Colonic mucosa (tissue), 4 donors: ENCODE measurements around the gene OLFML2A. TPM values are rescaled to one million over a fixed set of nuclear protein-coding genes. Genes with fewer than 3 reads are reported as not detected.
"Not testable (repeated sequence)": the region's sequence is repeated elsewhere in the genome, so short reads cannot be mapped to it uniquely, and the experiment has no call there.

Experiments used
- DNase-seq: peaks from one replicate; pipeline ENCODE4 v3.0.0-alpha.2; 2020
- H3K27ac ChIP-seq: fragments of 200-600 bp; one replicate; pipeline ENCODE4 v1.8.0; 2021
- H3K27me3 ChIP-seq: fragments of 200-600 bp; one replicate; pipeline ENCODE4 v1.8.0; 2021
- H3K36me3 ChIP-seq: fragments of 200-600 bp; one replicate; pipeline ENCODE4 v1.8.0; 2021
- H3K4me1 ChIP-seq: fragments of 200-600 bp; one replicate; pipeline ENCODE4 v1.8.0; 2021; ENCODE audit warnings: mild to moderate bottlenecking
- H3K4me3 ChIP-seq: fragments of 200-600 bp; one replicate; pipeline ENCODE4 v1.8.0; 2021
- H3K9ac ChIP-seq, 2 donors: one replicate each; pipeline ENCODE4 v1.7.0; 2013; ENCODE audit warnings: control low read depth in 2 of 2, low read depth in 2 of 2, low read length in 2 of 2
- H3K9me3 ChIP-seq: fragments of 200-600 bp; one replicate; pipeline ENCODE4 v1.8.0; 2021
- CTCF ChIP-seq: fragments of 200-600 bp; IDR thresholded peaks from one replicate; pipeline ENCODE4 v1.8.0; 2022; ENCODE audit warnings: antibody characterized with exemption, mild to moderate bottlenecking
- intact Hi-C: fragments of 100-400 bp; cut with DNase I; formaldehyde crosslinking; loops from one replicate; pipeline ENCODE4 v1.14.1; 2022
- total RNA-seq, 2 donors: library from RNA; stranded (reverse); fragmentation: NEBNext Ultra II Directional in 1 of 2; extraction: Animal tissue kit (Norgen Biotek cat#: 25700) in 1 of 2; gene quantifications; one replicate each; pipeline ENCODE4 v1.2.1, GENCODE V29; 2021
- donor health status: healthy.
- donor health status: DM: no; HTN: no; CAD: no.
- donor health status: DM: no; HTN: no; CAD: no.

Gene OLFML2A
- total RNA-seq, 2 donors from 2014 or later: 2.9 to 12.1 TPM

- no peaks in the 10 kb centered on the region for H3K9me3 ChIP-seq
- H3K27ac ChIP-seq: peak overlapping the region; percentile 88
- intact Hi-C loops: loop anchor here (5.0 to 10.0 kb wide), 2 partner anchors 373 to 600 kb away; partner anchors contain the start of gene SCAI
- H3K4me3 ChIP-seq: peak overlapping the region; percentile 82
- H3K9ac ChIP-seq: peak overlapping the region; percentile 15 to 85
- H3K36me3 ChIP-seq: no peaks in the 10 kb centered on the region
- TF ChIP-seq CTCF: peak; percentile 94
- H3K27me3 ChIP-seq: peaks cover 11% of the 10 kb centered on the region
- DNase-seq: peak; percentile 79
- peaks cover 7% of the 10 kb centered on the region for H3K4me1 ChIP-seq
Measured at GRCh38 chr9:124771867-124772679, 4.9 kb upstream of the OLFML2A start.

GRCh38 chr9:124772877-124773276, 4.1 kb upstream of the OLFML2A start:
- not testable (repeated sequence) for H3K9ac ChIP-seq, DNase-seq, H3K27ac ChIP-seq, H3K4me3 ChIP-seq, H3K4me1 ChIP-seq, H3K36me3 ChIP-seq, H3K9me3 ChIP-seq
- peaks cover 17% of the 10 kb centered on the region for H3K27me3 ChIP-seq
- intact Hi-C loops: loop anchor here (5.0 to 10.0 kb wide), 2 partner anchors 372 to 599 kb away; partner anchors contain the start of gene SCAI

GRCh38 chr9:124773473-124774128, 3.3 kb upstream of the OLFML2A start:
- DNase-seq: no peak
- H3K36me3 ChIP-seq: no peaks in the 10 kb centered on the region
- intact Hi-C loops: loop anchor here (1.0 to 10.0 kb wide), 3 partner anchors 79 to 599 kb away; partner anchors contain the start of gene SCAI
- peaks cover 7% of the 10 kb centered on the region for H3K4me1 ChIP-seq
- H3K4me3 ChIP-seq: no peak overlapping the region
- H3K27ac ChIP-seq: no peak overlapping the region
- no peak for TF ChIP-seq CTCF
- peaks cover 17% of the 10 kb centered on the region for H3K27me3 ChIP-seq
- no peak overlapping the region for H3K9ac ChIP-seq
- H3K9me3 ChIP-seq: no peaks in the 10 kb centered on the region

GRCh38 chr9:124774129-124774978, 2.6 kb upstream of the OLFML2A start:
- Histone ChIP-seq H3K36me3 (no peaks in the 10 kb centered on the region), H3K9me3 (no peaks in the 10 kb centered on the region), H3K4me1 (peaks cover 7% of the 10 kb centered on the region), H3K4me3 (no peak overlapping the region), H3K9ac (no peak overlapping the region), H3K27ac (no peak overlapping the region), H3K27me3 (peaks cover 17% of the 10 kb centered on the region)
- intact Hi-C loops: loop anchor here (1.0 to 10.0 kb wide), 3 partner anchors 78 to 598 kb away; partner anchors contain the start of gene SCAI
- TF ChIP-seq CTCF: peak; percentile 78
- peak; percentile 89 for DNase-seq

- intact Hi-C loops: loop anchor here (10.0 kb wide), 1 partner anchor 368 kb away; the partner anchor contains the start of gene SCAI
- Histone ChIP-seq H3K4me1 (peaks cover 7% of the 10 kb centered on the region), H3K9ac (peak overlapping the region; percentile 21 to 64), H3K4me3 (peak overlapping the region; percentile 45), H3K27ac (no peak overlapping the region), H3K36me3 (no peaks in the 10 kb centered on the region), H3K27me3 (peaks cover 17% of the 10 kb centered on the region), H3K9me3 (no peaks in the 10 kb centered on the region)
- TF ChIP-seq CTCF: no peak
- DNase-seq: no peak
Measured at GRCh38 chr9:124776618-124776953, 347 bp upstream of the OLFML2A start.
